Hepatocyte (in vitro differentiated cells): ENCODE results near the gene AGBL4.

Experiments used
- EZH2 ChIP-seq: fragments of 200-600 bp; sonication (generic); IDR thresholded peaks from 2 replicates; pipeline ENCODE4 v1.6.1; 2016; ENCODE audit warnings: antibody characterized with exemption, mild to moderate bottlenecking, borderline replicate concordance
- TF ChIP-seq, protein P1 (sequence below): fragments of 200-600 bp; sonication (generic); IDR thresholded peaks from 2 replicates; pipeline ENCODE4 v1.5.1; 2016; ENCODE audit warnings: antibody characterized with exemption, mild to moderate bottlenecking; ENCODE audit not compliant: poor library complexity

DNA sequence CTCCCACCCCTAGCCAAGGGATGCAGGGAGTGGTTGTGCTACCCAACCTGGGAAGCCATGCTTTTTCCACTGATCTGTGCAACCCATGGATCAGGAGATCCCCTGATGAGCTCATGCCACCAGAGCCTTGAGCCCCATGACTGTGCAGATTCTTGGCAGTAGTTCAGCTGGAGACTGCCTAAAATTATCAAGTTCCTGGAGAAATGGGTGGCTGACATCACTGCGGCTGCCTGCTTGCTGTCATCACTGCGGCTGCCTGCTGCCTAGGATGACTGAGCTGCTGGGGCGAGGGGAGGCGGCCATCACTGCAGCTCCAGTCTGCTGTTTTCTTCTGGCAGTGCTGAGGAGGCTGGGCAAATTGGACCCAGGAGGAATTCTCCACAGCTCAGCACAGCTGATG lies 159.2 kb downstream of the AGBL4 start:
- TF ChIP-seq, protein P1, sequence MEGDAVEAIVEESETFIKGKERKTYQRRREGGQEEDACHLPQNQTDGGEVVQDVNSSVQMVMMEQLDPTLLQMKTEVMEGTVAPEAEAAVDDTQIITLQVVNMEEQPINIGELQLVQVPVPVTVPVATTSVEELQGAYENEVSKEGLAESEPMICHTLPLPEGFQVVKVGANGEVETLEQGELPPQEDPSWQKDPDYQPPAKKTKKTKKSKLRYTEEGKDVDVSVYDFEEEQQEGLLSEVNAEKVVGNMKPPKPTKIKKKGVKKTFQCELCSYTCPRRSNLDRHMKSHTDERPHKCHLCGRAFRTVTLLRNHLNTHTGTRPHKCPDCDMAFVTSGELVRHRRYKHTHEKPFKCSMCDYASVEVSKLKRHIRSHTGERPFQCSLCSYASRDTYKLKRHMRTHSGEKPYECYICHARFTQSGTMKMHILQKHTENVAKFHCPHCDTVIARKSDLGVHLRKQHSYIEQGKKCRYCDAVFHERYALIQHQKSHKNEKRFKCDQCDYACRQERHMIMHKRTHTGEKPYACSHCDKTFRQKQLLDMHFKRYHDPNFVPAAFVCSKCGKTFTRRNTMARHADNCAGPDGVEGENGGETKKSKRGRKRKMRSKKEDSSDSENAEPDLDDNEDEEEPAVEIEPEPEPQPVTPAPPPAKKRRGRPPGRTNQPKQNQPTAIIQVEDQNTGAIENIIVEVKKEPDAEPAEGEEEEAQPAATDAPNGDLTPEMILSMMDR = no peak
- TF ChIP-seq EZH2 = no peak
